Lung (tissue), 12 donors: ENCODE measurements around the gene TLE4. TPM values are rescaled to one million over a fixed set of nuclear protein-coding genes. Genes with fewer than 3 reads are reported as not detected.

Experiments
- ATAC-seq: fragments of 200-7000 bp; cut with Tn5 transposase; one replicate; pipeline ENCODE4 v1.9.1; 2020; ENCODE audit warnings: moderate number of reproducible peaks; ENCODE audit not compliant: insufficient read depth, low FRiP score
- DNase-seq, 3 donors: peaks; one replicate each; pipeline ENCODE4 v3.0.0-alpha.2; 2013 to 2017
- H3K27ac ChIP-seq, 2 donors: one replicate each; pipeline ENCODE4 v1.5.1; 2013; ENCODE audit warnings: mild to moderate bottlenecking in 2 of 2, moderate library complexity in 2 of 2, control low read depth in 1 of 2, inconsistent platforms in 1 of 2, low read depth in 1 of 2, low read length in 1 of 2
- H3K27me3 ChIP-seq, 3 donors: one replicate each; pipeline ENCODE4 v1.5.1; 2013; ENCODE audit warnings: low read length in 2 of 3; ENCODE audit not compliant: control insufficient read depth in 3 of 3, insufficient read depth in 3 of 3
- H3K36me3 ChIP-seq, 4 donors: one replicate each; pipeline ENCODE4 v1.5.1; 2013; ENCODE audit warnings: low read length in 4 of 4, mild to moderate bottlenecking in 1 of 4, moderate library complexity in 1 of 4; ENCODE audit not compliant: control insufficient read depth in 4 of 4, insufficient read depth in 4 of 4
- H3K4me1 ChIP-seq, 5 donors: one replicate each; pipeline ENCODE4 v1.5.1; 2013; ENCODE audit warnings: low read length in 5 of 5, mild to moderate bottlenecking in 2 of 5, moderate library complexity in 1 of 5; ENCODE audit not compliant: control insufficient read depth in 5 of 5, insufficient read depth in 5 of 5
- H3K4me3 ChIP-seq: one replicate; pipeline ENCODE4 v1.5.1; 2013; ENCODE audit warnings: mild to moderate bottlenecking, control low read depth, moderate library complexity
- H3K9ac ChIP-seq, 2 donors: one replicate each; pipeline ENCODE4 v1.5.1; 2013; ENCODE audit warnings: low read length in 2 of 2, control low read depth in 1 of 2; ENCODE audit not compliant: insufficient read depth in 1 of 2
- H3K9me3 ChIP-seq, 4 donors: one replicate each; pipeline ENCODE4 v1.5.1; 2013; ENCODE audit warnings: low read length in 3 of 4, mild to moderate bottlenecking in 1 of 4, moderate library complexity in 1 of 4; ENCODE audit not compliant: control insufficient read depth in 4 of 4, insufficient read depth in 3 of 4
- WGBS, 2 donors: extraction: QIAGEN DNeasy Blood & Tissue Kit; methylation state at CpG; one replicate each; pipeline ENCODE4 v1.1.7; 2013; 5-methylcytosine and 5-hydroxymethylcytosine counted together
- polyA plus RNA-seq, 2 donors: library from polyadenylated mRNA; stranded (reverse); fragments of 200-250 nt; gene quantifications; one replicate each; pipeline ENCODE4 v1.2.1, GENCODE V29; 2013
- total RNA-seq, 2 donors: library from RNA; depleted of rRNA in 1 of 2; stranded (reverse); fragments of >200 nt in 1 of 2; gene quantifications; one replicate each; pipeline ENCODE4 v1.2.1, GENCODE V29; 2014 to 2021
- TF ChIP-seq, protein P1 (sequence below): IDR thresholded peaks from 2 replicates; pipeline ENCODE4 v1.5.1; 2012; ENCODE audit warnings: mild to moderate bottlenecking; ENCODE audit errors: control extremely low read depth, extremely low read depth
- donor health status: control.
- donor health status: control.
- donor health status: Bipolar disorder and iron deficiency.
- donor health status: healthy.
- donor health status: DM: yes; HTN: yes; CAD: no.

TLE4 gene
- total and polyA plus RNA-seq, 4 donors = 6.1 to 44.1 (median 26.3) TPM

DNA sequence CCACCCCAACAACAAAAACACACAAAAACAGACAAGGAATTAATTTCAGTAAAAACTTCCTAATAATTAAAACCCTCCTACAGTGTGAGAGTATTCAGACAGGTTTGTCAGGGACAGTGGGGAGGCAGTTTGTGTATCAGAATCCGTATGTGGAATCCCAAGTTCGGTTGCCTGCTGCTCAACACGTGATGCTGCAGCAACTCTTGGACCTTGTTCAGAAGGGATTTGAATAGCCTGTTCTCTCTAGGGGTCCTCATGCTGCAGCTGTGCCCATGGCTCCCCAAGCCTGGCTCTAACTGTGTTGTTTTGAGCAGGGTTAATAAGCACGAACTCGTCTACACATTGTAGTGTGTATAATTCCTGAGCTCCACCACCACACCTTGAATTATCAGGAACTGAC, 28.7 kb downstream of the TLE4 start:
- Histone ChIP-seq H3K4me1 (peaks cover 0 to 4% (median 0%) of the 10 kb centered on the region in 5 donors), H3K27me3 (no peaks in the 10 kb centered on the region), H3K9ac (no peak overlapping the region), H3K36me3 (peaks cover 0 to 2% (median 0%) of the 10 kb centered on the region in 4 donors), H3K27ac (no peak overlapping the region), H3K9me3 (peaks cover 0 to 5% (median 0%) of the 10 kb centered on the region in 4 donors), H3K4me3 (no peak overlapping the region)
- TF ChIP-seq, protein P1, sequence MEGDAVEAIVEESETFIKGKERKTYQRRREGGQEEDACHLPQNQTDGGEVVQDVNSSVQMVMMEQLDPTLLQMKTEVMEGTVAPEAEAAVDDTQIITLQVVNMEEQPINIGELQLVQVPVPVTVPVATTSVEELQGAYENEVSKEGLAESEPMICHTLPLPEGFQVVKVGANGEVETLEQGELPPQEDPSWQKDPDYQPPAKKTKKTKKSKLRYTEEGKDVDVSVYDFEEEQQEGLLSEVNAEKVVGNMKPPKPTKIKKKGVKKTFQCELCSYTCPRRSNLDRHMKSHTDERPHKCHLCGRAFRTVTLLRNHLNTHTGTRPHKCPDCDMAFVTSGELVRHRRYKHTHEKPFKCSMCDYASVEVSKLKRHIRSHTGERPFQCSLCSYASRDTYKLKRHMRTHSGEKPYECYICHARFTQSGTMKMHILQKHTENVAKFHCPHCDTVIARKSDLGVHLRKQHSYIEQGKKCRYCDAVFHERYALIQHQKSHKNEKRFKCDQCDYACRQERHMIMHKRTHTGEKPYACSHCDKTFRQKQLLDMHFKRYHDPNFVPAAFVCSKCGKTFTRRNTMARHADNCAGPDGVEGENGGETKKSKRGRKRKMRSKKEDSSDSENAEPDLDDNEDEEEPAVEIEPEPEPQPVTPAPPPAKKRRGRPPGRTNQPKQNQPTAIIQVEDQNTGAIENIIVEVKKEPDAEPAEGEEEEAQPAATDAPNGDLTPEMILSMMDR = no peak
- no peak for DNase-seq
- ATAC-seq = no peak
- WGBS, 2 donors = 90 to 95% methylated on average over 5 of the region's 5 CpGs

DNA sequence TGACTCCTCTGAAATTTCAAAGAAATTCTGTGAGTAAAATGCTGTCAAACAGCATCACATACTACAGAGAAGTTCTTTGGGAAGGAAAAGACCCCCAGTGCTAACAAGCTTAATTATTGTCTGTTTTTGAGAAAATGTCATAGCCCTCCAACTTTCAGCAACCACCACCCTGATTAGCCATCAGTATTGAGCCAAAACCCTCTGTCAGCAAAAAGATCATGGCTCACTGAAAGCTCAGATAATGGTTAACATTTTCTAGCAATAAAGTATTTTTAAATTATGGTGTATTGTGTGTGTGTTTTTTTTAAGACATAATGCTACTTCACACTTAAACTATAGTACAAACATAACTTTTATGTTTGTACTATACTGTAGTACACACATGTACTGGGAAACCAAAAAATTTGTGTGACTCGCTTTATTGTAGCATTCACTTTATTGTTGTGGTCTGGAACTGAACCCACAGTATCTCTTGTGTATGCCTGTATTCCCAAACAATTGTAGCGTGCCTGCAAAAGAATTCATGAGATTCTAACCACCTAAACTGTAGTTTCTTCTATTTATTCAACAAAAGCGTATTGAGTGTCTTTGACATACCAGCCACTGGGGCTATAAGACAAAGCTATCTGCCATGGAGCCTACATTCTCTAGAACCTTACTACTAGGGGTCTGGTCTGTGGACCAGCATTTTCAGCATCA, 31.6 kb downstream of the TLE4 start:
- peaks cover 0 to 5% (median 0%) of the 10 kb centered on the region in 4 donors for H3K9me3 ChIP-seq
- H3K4me3 ChIP-seq = no peak overlapping the region
- ATAC-seq = no peak
- no peaks in the 10 kb centered on the region for H3K36me3 ChIP-seq
- peaks cover 0 to 4% (median 0%) of the 10 kb centered on the region in 5 donors for H3K4me1 ChIP-seq
- WGBS, 2 donors = 98% methylated on average over 3 of the region's 3 CpGs
- TF ChIP-seq, protein P1 = no peak
- H3K27me3 ChIP-seq = no peaks in the 10 kb centered on the region
- no peak for DNase-seq
- no peak overlapping the region for H3K9ac ChIP-seq
- H3K27ac ChIP-seq = no peak overlapping the region

DNA sequence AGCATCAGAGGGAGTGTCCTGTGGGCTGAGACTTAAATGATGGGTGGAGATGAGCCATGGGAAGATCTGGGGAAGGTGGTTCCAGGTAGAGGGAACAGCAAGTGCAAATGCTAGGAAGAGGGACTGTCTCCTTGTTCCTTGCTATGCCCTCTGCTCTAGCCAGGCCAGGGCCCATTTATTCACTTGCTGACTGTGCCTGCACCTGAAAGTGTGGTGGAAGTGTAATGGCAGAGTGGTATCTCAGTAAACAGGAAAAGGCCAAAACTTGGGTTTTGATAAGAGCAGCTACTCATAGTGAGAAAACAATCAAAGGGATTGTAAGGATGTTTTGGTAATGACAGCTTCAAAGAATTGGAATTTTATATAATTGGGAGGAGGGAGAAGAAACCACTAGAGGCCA, 32.4 kb downstream of the TLE4 start:
- no peak for DNase-seq
- no peak for ATAC-seq

More for the DNA sequence above, 32.4 kb downstream of the TLE4 start:
- TF ChIP-seq, protein P1 = no peak
- no peaks in the 10 kb centered on the region for H3K27me3 ChIP-seq
- peaks cover 0 to 4% (median 0%) of the 10 kb centered on the region in 5 donors for H3K4me1 ChIP-seq
- peaks cover 0 to 5% (median 0%) of the 10 kb centered on the region in 4 donors for H3K9me3 ChIP-seq
- H3K4me3 ChIP-seq = no peak overlapping the region
- no peaks in the 10 kb centered on the region for H3K36me3 ChIP-seq
- no peak overlapping the region for H3K27ac ChIP-seq
- no peak overlapping the region for H3K9ac ChIP-seq
